NT2/D1 (cell line): ENCODE results near the gene PCNT.
"Not testable (repeated sequence)": the region's sequence is repeated elsewhere in the genome, so short reads cannot be mapped to it uniquely, and the experiment has no call there.

Source experiments
- DNase-seq: peaks from one replicate; pipeline ENCODE4 v3.0.0-alpha.2; 2011; ENCODE audit warnings: low read depth, low spot score
- H3K27me3 ChIP-seq: 2 replicates; pipeline ENCODE4 v1.6.0; 2011; ENCODE audit warnings: mild to moderate bottlenecking; ENCODE audit not compliant: insufficient read length, insufficient read depth
- H3K36me3 ChIP-seq: 2 replicates; pipeline ENCODE4 v1.6.1; 2011; ENCODE audit warnings: mild to moderate bottlenecking, low read length, mixed read lengths; ENCODE audit not compliant: insufficient read depth, insufficient read length
- H3K4me1 ChIP-seq: 2 replicates; pipeline ENCODE4 v1.5.1; 2011; ENCODE audit not compliant: insufficient read depth, insufficient read length
- H3K4me3 ChIP-seq: 2 replicates; pipeline ENCODE4 v1.5.1; 2011; ENCODE audit warnings: low read depth; ENCODE audit not compliant: insufficient read length
- H3K9ac ChIP-seq: 2 replicates; pipeline ENCODE4 v1.6.0; 2011; ENCODE audit warnings: low read depth; ENCODE audit not compliant: insufficient read length
- H3K9me3 ChIP-seq: 2 replicates; pipeline ENCODE4 v1.5.1; 2011; ENCODE audit warnings: mild to moderate bottlenecking, low read length; ENCODE audit not compliant: insufficient read depth
- SUZ12 ChIP-seq: IDR thresholded peaks from 2 replicates; pipeline ENCODE4 v1.6.1; 2011; ENCODE audit not compliant: insufficient read length, insufficient read depth; ENCODE audit errors: extremely low read depth
- YY1 ChIP-seq: IDR thresholded peaks from 2 replicates; pipeline ENCODE4 v1.6.1; 2011; ENCODE audit not compliant: insufficient read length, insufficient read depth
- ZNF274 ChIP-seq: IDR thresholded peaks from 2 replicates; pipeline ENCODE4 v1.6.1; 2011; ENCODE audit warnings: mild to moderate bottlenecking, low read depth, low read length

PCNT gene

GRCh38 chr21:46308431-46308830 is 15.5 kb upstream of the PCNT start:
- Histone ChIP-seq H3K9me3 (no peaks in the 10 kb centered on the region), H3K9ac (no peak overlapping the region), H3K36me3 (peaks cover 63% of the 10 kb centered on the region), H3K4me3 (no peak overlapping the region), H3K27me3 (no peaks in the 10 kb centered on the region), H3K4me1 (no peaks in the 10 kb centered on the region)
- TF ChIP-seq ZNF274 (no peak), SUZ12 (no peak), YY1 (no peak)
- DNase-seq, result no peak

- not testable (repeated sequence) for H3K4me3 ChIP-seq, H3K9ac ChIP-seq, H3K4me1 ChIP-seq, H3K27me3 ChIP-seq, H3K9me3 ChIP-seq, DNase-seq
- H3K36me3 ChIP-seq, result peaks cover 70% of the 10 kb centered on the region
These were observed 13.7 kb upstream of the PCNT start for GRCh38 chr21:46310260-46310659.

GRCh38 chr21:46311568-46311967 is 12.4 kb upstream of the PCNT start:
- TF ChIP-seq SUZ12 (no peak), YY1 (no peak), ZNF274 (no peak)
- Histone ChIP-seq H3K36me3 (peaks cover 81% of the 10 kb centered on the region), H3K9me3 (no peaks in the 10 kb centered on the region), H3K4me3 (no peak overlapping the region), H3K27me3 (no peaks in the 10 kb centered on the region), H3K9ac (no peak overlapping the region), H3K4me1 (no peaks in the 10 kb centered on the region)
- DNase-seq, result no peak

DNA sequence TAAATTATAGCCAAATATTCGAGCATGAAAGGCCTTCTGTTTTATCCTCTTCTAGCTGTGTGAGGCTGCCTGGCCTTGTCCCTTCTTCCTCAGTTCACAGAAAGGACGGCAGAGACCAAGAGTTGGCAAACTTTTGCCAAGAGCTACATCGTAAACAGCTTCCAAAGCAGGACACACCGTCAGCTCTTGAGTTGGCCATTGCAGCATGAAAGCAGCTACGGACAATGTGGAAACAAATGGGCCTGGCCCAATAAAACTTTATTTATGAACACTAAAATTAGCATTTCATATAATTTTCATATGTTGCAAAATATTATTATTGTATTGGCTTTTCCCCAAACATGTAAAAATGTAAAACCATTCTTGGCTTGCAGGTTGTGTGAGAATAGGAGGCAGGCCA is 11.0 kb upstream of the PCNT start:
- Histone ChIP-seq H3K4me1 (peaks cover 11% of the 10 kb centered on the region), H3K4me3 (no peak overlapping the region), H3K27me3 (no peaks in the 10 kb centered on the region), H3K9me3 (no peaks in the 10 kb centered on the region), H3K36me3 (peaks cover 83% of the 10 kb centered on the region), H3K9ac (no peak overlapping the region)
- DNase-seq, result no peak
- TF ChIP-seq ZNF274 (no peak), YY1 (no peak), SUZ12 (no peak)

- no peaks in the 10 kb centered on the region for H3K27me3 ChIP-seq
- TF ChIP-seq YY1 (no peak), SUZ12 (no peak), ZNF274 (no peak)
- H3K36me3 ChIP-seq, result peaks cover 79% of the 10 kb centered on the region
These were observed 9.4 kb upstream of the PCNT start for GRCh38 chr21:46314441-46315020.

GRCh38 chr21:46316708-46317324 is 7.1 kb upstream of the PCNT start:
- Histone ChIP-seq H3K9ac (peak overlapping the region; percentile 1), H3K36me3 (peaks cover 71% of the 10 kb centered on the region), H3K4me1 (peaks cover 23% of the 10 kb centered on the region), H3K4me3 (no peak overlapping the region), H3K27me3 (no peaks in the 10 kb centered on the region), H3K9me3 (no peaks in the 10 kb centered on the region)
- no peak for DNase-seq
- TF ChIP-seq SUZ12 (no peak), ZNF274 (no peak), YY1 (no peak)

More at GRCh38 chr21:46314441-46315020, 9.4 kb upstream of the PCNT start:
- no peak overlapping the region for H3K4me3 ChIP-seq
- no peaks in the 10 kb centered on the region for H3K9me3 ChIP-seq
- no peak for DNase-seq
- H3K4me1 ChIP-seq, result peaks cover 23% of the 10 kb centered on the region
- H3K9ac ChIP-seq, result peak overlapping the region; percentile 13

- Histone ChIP-seq H3K9me3 (no peaks in the 10 kb centered on the region), H3K27me3 (no peaks in the 10 kb centered on the region), H3K4me3 (no peak overlapping the region), H3K9ac (peak overlapping the region; percentile 66), H3K4me1 (peaks cover 23% of the 10 kb centered on the region), H3K36me3 (peaks cover 80% of the 10 kb centered on the region)
- TF ChIP-seq ZNF274, result no peak
- no peak for TF ChIP-seq YY1
- TF ChIP-seq SUZ12, result no peak
- no peak for DNase-seq
These were observed 6.1 kb upstream of the PCNT start for GRCh38 chr21:46317710-46318463.
